H9 (cell line): ENCODE measurements around the gene UFSP1. TPM values are rescaled to one million over a fixed set of nuclear protein-coding genes. Genes with fewer than 3 reads are reported as not detected.

Experiments
- DNase-seq: peaks from one replicate; pipeline ENCODE4 v3.0.0-alpha.2; 2017
- H2AFZ ChIP-seq: one replicate; pipeline ENCODE4 v1.6.1; 2013; ENCODE audit warnings: mild to moderate bottlenecking, low read length, control low read depth, moderate library complexity
- H2AK5ac ChIP-seq: 2 replicates; pipeline ENCODE4 v1.6.1; 2013; ENCODE audit warnings: low read length, control low read depth, mixed read lengths; ENCODE audit not compliant: insufficient read length
- H2BK120ac ChIP-seq: one replicate; pipeline ENCODE4 v1.6.1; 2013; ENCODE audit warnings: low read depth, mild to moderate bottlenecking, low read length, control low read depth, inconsistent platforms; ENCODE audit not compliant: poor library complexity, severe bottlenecking
- H2BK12ac ChIP-seq: 2 replicates; pipeline ENCODE4 v1.6.1; 2013; ENCODE audit warnings: low read length, control low read depth, mixed read lengths, low read depth; ENCODE audit not compliant: insufficient read length
- H2BK15ac ChIP-seq: 2 replicates; pipeline ENCODE4 v1.6.1; 2013; ENCODE audit warnings: low read depth, low read length, control low read depth
- H2BK20ac ChIP-seq: one replicate; pipeline ENCODE4 v1.6.1; 2013; ENCODE audit warnings: low read depth, mild to moderate bottlenecking, low read length, control low read depth, inconsistent platforms; ENCODE audit not compliant: poor library complexity, severe bottlenecking
- H2BK5ac ChIP-seq: 2 replicates; pipeline ENCODE4 v1.6.1; 2013; ENCODE audit warnings: low read length, control low read depth, mixed read lengths; ENCODE audit not compliant: insufficient read length
- H3K14ac ChIP-seq: 2 replicates; pipeline ENCODE4 v1.6.1; 2013; ENCODE audit warnings: low read length, control low read depth; ENCODE audit not compliant: insufficient read depth
- H3K18ac ChIP-seq: 2 replicates; pipeline ENCODE4 v1.6.1; 2013; ENCODE audit warnings: low read depth, mild to moderate bottlenecking, mixed read lengths, low read length, control low read depth; ENCODE audit not compliant: insufficient read length
- H3K23ac ChIP-seq: 2 replicates; pipeline ENCODE4 v1.6.1; 2013; ENCODE audit warnings: low read length, control low read depth, mixed read lengths, low read depth; ENCODE audit not compliant: insufficient read length
- H3K23me2 ChIP-seq: 2 replicates; pipeline ENCODE4 v1.6.1; 2013; ENCODE audit warnings: low read depth, mild to moderate bottlenecking, mixed read lengths, low read length, control low read depth; ENCODE audit not compliant: insufficient read length, poor library complexity, severe bottlenecking
- H3K27ac ChIP-seq: 2 replicates; pipeline ENCODE4 v1.5.1; 2013; ENCODE audit warnings: low read length, control low read depth, mixed read lengths, low read depth; ENCODE audit not compliant: insufficient read length
- H3K27me3 ChIP-seq: 2 replicates; pipeline ENCODE4 v1.6.1; 2013; ENCODE audit warnings: low read length, control low read depth, inconsistent platforms; ENCODE audit not compliant: insufficient read depth
- H3K4ac ChIP-seq: 2 replicates; pipeline ENCODE4 v1.6.1; 2013; ENCODE audit warnings: low read depth, mild to moderate bottlenecking, control low read depth, inconsistent platforms, low read length, moderate library complexity
- H3K4me1 ChIP-seq: 2 replicates; pipeline ENCODE4 v1.6.1; 2013; ENCODE audit warnings: low read length, control low read depth, inconsistent platforms; ENCODE audit not compliant: insufficient read depth
- H3K4me2 ChIP-seq: 2 replicates; pipeline ENCODE4 v1.6.1; 2013; ENCODE audit warnings: low read length, control low read depth, mixed read lengths; ENCODE audit not compliant: insufficient read length, insufficient read depth
- H3K56ac ChIP-seq: 2 replicates; pipeline ENCODE4 v1.6.1; 2013; ENCODE audit warnings: low read depth, mild to moderate bottlenecking, mixed read lengths, low read length, control low read depth; ENCODE audit not compliant: insufficient read length
- H3K79me1 ChIP-seq: 2 replicates; pipeline ENCODE4 v1.6.1; 2013; ENCODE audit warnings: low read depth, mild to moderate bottlenecking, moderate library complexity, low read length, control low read depth, inconsistent platforms; ENCODE audit not compliant: insufficient read depth, poor library complexity, severe bottlenecking
- H3K79me2 ChIP-seq: 2 replicates; pipeline ENCODE4 v1.6.1; 2013; ENCODE audit warnings: low read length, control low read depth, inconsistent platforms; ENCODE audit not compliant: insufficient read depth
- H3K9ac ChIP-seq: 2 replicates; pipeline ENCODE4 v1.6.1; 2013; ENCODE audit warnings: low read length, control low read depth, mixed read lengths; ENCODE audit not compliant: insufficient read length; ENCODE audit errors: extremely low read depth
- H3K9me3 ChIP-seq: one replicate; pipeline ENCODE4 v1.6.1; 2013; ENCODE audit warnings: low read depth, low read length, inconsistent platforms; ENCODE audit not compliant: control insufficient read depth
- H3T11ph ChIP-seq: one replicate; pipeline ENCODE4 v1.6.1; 2013; ENCODE audit warnings: mild to moderate bottlenecking, low read length, control low read depth, inconsistent platforms
- H4K20me1 ChIP-seq: one replicate; pipeline ENCODE4 v1.6.1; 2013; ENCODE audit not compliant: control insufficient read depth, insufficient read length, insufficient read depth
- H4K5ac ChIP-seq: 2 replicates; pipeline ENCODE4 v1.6.1; 2013; ENCODE audit warnings: low read depth, mild to moderate bottlenecking, mixed read lengths, low read length, control low read depth; ENCODE audit not compliant: insufficient read length
- H4K8ac ChIP-seq: replicated peaks from 2 replicates; pipeline ENCODE4 v1.6.1; 2013; ENCODE audit warnings: low read length, control low read depth, mixed read lengths, low read depth; ENCODE audit not compliant: insufficient read length
- H4K91ac ChIP-seq: 2 replicates; pipeline ENCODE4 v1.6.1; 2013; ENCODE audit warnings: low read depth, mild to moderate bottlenecking, moderate library complexity, mixed read lengths, low read length, control low read depth; ENCODE audit not compliant: insufficient read length
- H3K27ac Mint-ChIP-seq, 3 experiments: 2 replicates in 2 of 3; 3 replicates in 1 of 3; pipeline ENCODE4 v1.8.0; 2020 to 2021; ENCODE audit warnings: mixed read lengths in 3 of 3, mild to moderate bottlenecking in 1 of 3, moderate library complexity in 1 of 3
- H3K27me3 Mint-ChIP-seq: 2 replicates; pipeline ENCODE4 v1.8.0; 2021; ENCODE audit warnings: low read depth, mild to moderate bottlenecking, moderate library complexity, mixed read lengths
- H3K36me3 Mint-ChIP-seq, 3 experiments: 2 replicates in 2 of 3; 3 replicates in 1 of 3; pipeline ENCODE4 v1.8.0; 2020 to 2021; ENCODE audit warnings: low read depth in 3 of 3, mixed read lengths in 3 of 3; ENCODE audit not compliant: insufficient read depth in 1 of 3
- H3K4me1 Mint-ChIP-seq, 2 experiments: 2 replicates each; pipeline ENCODE4 v1.8.0; 2020; ENCODE audit warnings: mixed read lengths in 2 of 2
- H3K4me3 Mint-ChIP-seq, 2 experiments: 2 replicates in 1 of 2; 3 replicates in 1 of 2; pipeline ENCODE4 v1.8.0; 2020 to 2021; ENCODE audit warnings: mild to moderate bottlenecking in 2 of 2, mixed read lengths in 2 of 2, moderate library complexity in 1 of 2
- H3K9me3 Mint-ChIP-seq, 2 experiments: 2 replicates in 1 of 2; 3 replicates in 1 of 2; pipeline ENCODE4 v1.8.0; 2020; ENCODE audit warnings: mild to moderate bottlenecking in 2 of 2, mixed read lengths in 2 of 2, moderate library complexity in 1 of 2
- CTCF ChIP-seq: fragments of 200-600 bp; sonication (generic); conservative IDR thresholded peaks from 3 replicates; pipeline ENCODE4 v1.8.0; 2021; ENCODE audit warnings: antibody characterized with exemption, mild to moderate bottlenecking
- WGBS: extraction: QIAGEN DNeasy Blood & Tissue Kit; methylation state at CpG from one replicate; pipeline ENCODE4 v1.1.7; 2013; ENCODE audit warnings: missing lambda C conversion rate, low lambda C conversion rate, mixed read lengths; ENCODE audit not compliant: insufficient read length; ENCODE audit errors: extremely low coverage; 5-methylcytosine and 5-hydroxymethylcytosine counted together
- total RNA-seq: library from RNA; stranded (reverse); gene quantifications from 2 replicates; pipeline ENCODE4 v1.2.1, GENCODE V29; 2021

UFSP1 gene
- total RNA-seq, 1 experiment from 2014 or later: 4.3 TPM

- H4K8ac ChIP-seq: no peak overlapping the region
- no peak overlapping the region for H3K4me3 Mint-ChIP-seq
- H3K79me2 ChIP-seq: no peaks in the 10 kb centered on the region
- no peaks in the 10 kb centered on the region for H3K9me3 ChIP-seq
- H3K9ac ChIP-seq: no peak overlapping the region
- no CpG with 5 or more reads among the region's 4 CpGs for WGBS
- no peak overlapping the region for H3T11ph ChIP-seq
- no peak overlapping the region for H3K14ac ChIP-seq
- H3K4me1 ChIP-seq: no peaks in the 10 kb centered on the region
- H3K23me2 ChIP-seq: no peaks in the 10 kb centered on the region
- peaks cover 0 to 4% (median 3%) of the 10 kb centered on the region in 3 experiments; a peak in 5 of 7 replicates for H3K36me3 Mint-ChIP-seq
- no peak overlapping the region for H2AFZ ChIP-seq
- no peaks in the 10 kb centered on the region for H4K20me1 ChIP-seq
- no peak overlapping the region for H4K5ac ChIP-seq
- no peak overlapping the region for H3K56ac ChIP-seq
- peaks cover 5 to 12% of the 10 kb centered on the region in 2 experiments for H3K4me1 Mint-ChIP-seq
- H3K23ac ChIP-seq: no peak overlapping the region
- H3K4me2 ChIP-seq: no peak overlapping the region
- H2BK12ac ChIP-seq: no peak overlapping the region
- no peak overlapping the region for H4K91ac ChIP-seq
- no peak overlapping the region for H2BK5ac ChIP-seq
- H3K18ac ChIP-seq: no peak overlapping the region
- no peaks in the 10 kb centered on the region for H3K27me3 Mint-ChIP-seq
- no peak overlapping the region for H2BK15ac ChIP-seq
- H3K4ac ChIP-seq: no peak overlapping the region
- DNase-seq: no peak
- no peak overlapping the region for H2AK5ac ChIP-seq
- H3K27me3 ChIP-seq: no peaks in the 10 kb centered on the region
- H3K9me3 Mint-ChIP-seq: no peaks in the 10 kb centered on the region; a peak in 1 of 5 replicates
- H2BK120ac ChIP-seq: no peak overlapping the region
- H3K27ac Mint-ChIP-seq: no peak overlapping the region
- no peak for TF ChIP-seq CTCF
- H3K79me1 ChIP-seq: no peaks in the 10 kb centered on the region
- H3K27ac ChIP-seq: no peak overlapping the region
- H2BK20ac ChIP-seq: no peak overlapping the region
Observed at GRCh38 chr7:100847360-100847759, 42.2 kb downstream of the UFSP1 start.
